Pancreas (tissue), 8 donors: ENCODE results near the gene GJA9. TPM values are rescaled to one million over a fixed set of nuclear protein-coding genes. Genes with fewer than 3 reads are reported as not detected.

Source experiments
- polyA plus RNA-seq, 2 donors: library from polyadenylated mRNA; stranded (reverse); fragments of 200-250 nt; gene quantifications; one replicate each; pipeline ENCODE4 v1.2.3, GENCODE V29; 2013
- total RNA-seq, 6 donors: library from RNA; stranded (reverse); fragmentation: NEBNext Ultra II Directional in 4 of 6; extraction: Animal tissue kit (Norgen Biotek cat#: 25700) in 4 of 6; gene quantifications; one replicate each; pipeline versions ENCODE4 v1.2.1 to v1.2.4, GENCODE V29; 2021 to 2023
- donor health status: healthy with polysubstance abuse.
- donor health status: DM: no; HTN: no; CAD: no; lungs with moderate emphysema.
- donor health status: DM: no; HTN: no; CAD: no.
- donor health status: Bipolar disorder and iron deficiency.
- donor health status: DM: yes; HTN: yes; CAD: no.
- donor health status: DM: no; HTN: no; CAD: no.
- donor health status: DM: no; HTN: no; CAD: no.
- donor health status: DM: yes; HTN: yes; CAD: no.

GJA9 gene
- total and polyA plus RNA-seq, 8 donors: not detected

Other genes starting within 250 kb of the GJA9 start
- 10 to 100 TPM in 1 of 6 donors, 1 to 10 TPM in 5; 6.7 to 13.5 (median 8.2) TPM for gene RRAGC, start 21.8 kb downstream of the GJA9 start, total RNA-seq
- 1 to 10 TPM; 4.3 to 8.5 TPM for gene RRAGC, start 21.8 kb downstream of the GJA9 start, polyA plus RNA-seq
- 10 to 100 TPM in 4 of 6 donors, 1 to 10 TPM in 2; 6.1 to 16.1 (median 10.9) TPM for gene MYCBP, start 8.2 kb downstream of the GJA9 start, total RNA-seq
- 1 to 10 TPM; 6.8 to 8.7 TPM for gene MYCBP, start 8.2 kb downstream of the GJA9 start, polyA plus RNA-seq
- gene RHBDL2, start 60.2 kb upstream of the GJA9 start, total RNA-seq: 1 to 10 TPM in 1 of 6 donors, under 1 TPM in 5; 0.08 to 1.9 (median 0.39) TPM
- gene RHBDL2, start 60.2 kb upstream of the GJA9 start, polyA plus RNA-seq: under 1 TPM; 0.05 to 0.84 TPM
- 10 to 100 TPM in 5 of 6 donors, 1 to 10 TPM in 1; 9.4 to 18.5 (median 12.1) TPM for gene AKIRIN1, start 109.7 kb upstream of the GJA9 start, total RNA-seq
- gene AKIRIN1, start 109.7 kb upstream of the GJA9 start, polyA plus RNA-seq: 10 to 100 TPM in 1 of 2 donors, 1 to 10 TPM in 1; 7.5 to 21.8 TPM
- 10 to 100 TPM; 52.2 to 82.6 (median 66.9) TPM for gene NDUFS5, start 144.8 kb upstream of the GJA9 start, total RNA-seq
- gene NDUFS5, start 144.8 kb upstream of the GJA9 start, polyA plus RNA-seq: 100 to 1,000 TPM; 257 to 319 TPM